ENCODE data around the gene DSEL. TPM values are rescaled to one million over a fixed set of nuclear protein-coding genes. Genes with fewer than 3 reads are reported as not detected.

Gene DSEL
- total RNA-seq, 2 donors from 2014 or later, result 0.06 TPM; not detected in 1

GRCh38 chr18:67483237-67483636 lies 33.3 kb downstream of the DSEL start:
- H3K27ac Mint-ChIP-seq, result no peak overlapping the region
- DNase-seq (ENCODE audit: low spot score) (no peak), ATAC-seq (no peak)
- no peak overlapping the region for H3K4me3 Mint-ChIP-seq
- H3K36me3 Mint-ChIP-seq, result no peaks in the 10 kb centered on the region
- no peaks in the 10 kb centered on the region for H3K27me3 Mint-ChIP-seq
- H3K9me3 Mint-ChIP-seq, result peaks cover under 1% of the 10 kb centered on the region
- H3K4me1 Mint-ChIP-seq (ENCODE audit: low read depth in 2 of 2), result no peaks in the 10 kb centered on the region

- H3K27me3 Mint-ChIP-seq, result no peaks in the 10 kb centered on the region
- no peaks in the 10 kb centered on the region for H3K36me3 Mint-ChIP-seq
- H3K4me3 Mint-ChIP-seq, result no peak overlapping the region
- no peaks in the 10 kb centered on the region for H3K9me3 Mint-ChIP-seq
- no peak overlapping the region for H3K27ac Mint-ChIP-seq
- DNase-seq (ENCODE audit: low spot score) (no peak), ATAC-seq (no peak)
- no peaks in the 10 kb centered on the region for H3K4me1 Mint-ChIP-seq (ENCODE audit: low read depth in 2 of 2)
These were observed 38.3 kb downstream of the DSEL start for GRCh38 chr18:67478249-67478648.

GRCh38 chr18:67477522-67477921 lies 39.0 kb downstream of the DSEL start:
- no peak overlapping the region for H3K4me3 Mint-ChIP-seq
- no peaks in the 10 kb centered on the region for H3K27me3 Mint-ChIP-seq
- no peak for DNase-seq (ENCODE audit: low spot score)
- ATAC-seq, result no peak
- H3K9me3 Mint-ChIP-seq, result no peaks in the 10 kb centered on the region
- no peaks in the 10 kb centered on the region for H3K36me3 Mint-ChIP-seq
- no peak overlapping the region for H3K27ac Mint-ChIP-seq
- no peaks in the 10 kb centered on the region for H3K4me1 Mint-ChIP-seq (ENCODE audit: low read depth in 2 of 2)

- Mint-ChIP-seq H3K9me3 (no peaks in the 10 kb centered on the region), H3K36me3 (no peaks in the 10 kb centered on the region), H3K27me3 (no peaks in the 10 kb centered on the region), H3K4me3 (no peak overlapping the region), H3K4me1 (ENCODE audit: low read depth in 2 of 2) (no peaks in the 10 kb centered on the region), H3K27ac (no peak overlapping the region)
- DNase-seq (ENCODE audit: low spot score) (no peak), ATAC-seq (no peak)
These were observed 39.9 kb downstream of the DSEL start for GRCh38 chr18:67476585-67476984.

- Mint-ChIP-seq H3K9me3 (no peaks in the 10 kb centered on the region), H3K4me1 (ENCODE audit: low read depth in 2 of 2) (no peaks in the 10 kb centered on the region), H3K36me3 (no peaks in the 10 kb centered on the region), H3K27me3 (no peaks in the 10 kb centered on the region), H3K27ac (no peak overlapping the region), H3K4me3 (no peak overlapping the region)
- DNase-seq (ENCODE audit: low spot score) (no peak), ATAC-seq (no peak)
These were observed 40.8 kb downstream of the DSEL start for GRCh38 chr18:67475673-67476072.

- ATAC-seq (no peak), DNase-seq (ENCODE audit: low spot score) (no peak)
- Mint-ChIP-seq H3K4me1 (ENCODE audit: low read depth in 2 of 2) (no peaks in the 10 kb centered on the region), H3K36me3 (no peaks in the 10 kb centered on the region), H3K9me3 (peaks cover 3% of the 10 kb centered on the region), H3K27ac (no peak overlapping the region), H3K27me3 (no peaks in the 10 kb centered on the region), H3K4me3 (no peak overlapping the region)
These were observed 48.5 kb downstream of the DSEL start for GRCh38 chr18:67468038-67468437.

- Mint-ChIP-seq H3K27ac (no peak overlapping the region), H3K4me1 (ENCODE audit: low read depth in 2 of 2) (no peaks in the 10 kb centered on the region), H3K4me3 (no peak overlapping the region), H3K36me3 (no peaks in the 10 kb centered on the region), H3K9me3 (peaks cover 3% of the 10 kb centered on the region), H3K27me3 (no peaks in the 10 kb centered on the region)
- ATAC-seq, result no peak
- no peak for DNase-seq (ENCODE audit: low spot score)
These were observed 49.3 kb downstream of the DSEL start for GRCh38 chr18:67467188-67467587.

GRCh38 chr18:67464499-67464898 lies 52.0 kb downstream of the DSEL start:
- no peak overlapping the region for H3K4me3 Mint-ChIP-seq
- no peaks in the 10 kb centered on the region for H3K27me3 Mint-ChIP-seq
- H3K27ac Mint-ChIP-seq, result no peak overlapping the region
- no peaks in the 10 kb centered on the region for H3K36me3 Mint-ChIP-seq
- ATAC-seq (no peak), DNase-seq (ENCODE audit: low spot score) (no peak)
- peaks cover 7% of the 10 kb centered on the region for H3K9me3 Mint-ChIP-seq
- no peaks in the 10 kb centered on the region for H3K4me1 Mint-ChIP-seq (ENCODE audit: low read depth in 2 of 2)

- Mint-ChIP-seq H3K4me1 (ENCODE audit: low read depth in 2 of 2) (no peaks in the 10 kb centered on the region), H3K27me3 (no peaks in the 10 kb centered on the region), H3K4me3 (no peak overlapping the region), H3K9me3 (peaks cover 7% of the 10 kb centered on the region), H3K36me3 (no peaks in the 10 kb centered on the region), H3K27ac (no peak overlapping the region)
- DNase-seq (ENCODE audit: low spot score) (no peak), ATAC-seq (no peak)
These were observed 52.7 kb downstream of the DSEL start for GRCh38 chr18:67463829-67464228.

- no peak for ATAC-seq
- H3K36me3 Mint-ChIP-seq, result peaks cover 4% of the 10 kb centered on the region
- no peak overlapping the region for H3K27ac Mint-ChIP-seq
- H3K4me1 Mint-ChIP-seq (ENCODE audit: low read depth in 2 of 2), result no peaks in the 10 kb centered on the region
- no peaks in the 10 kb centered on the region for H3K27me3 Mint-ChIP-seq
- H3K9me3 Mint-ChIP-seq, result peaks cover 20% of the 10 kb centered on the region
- H3K4me3 Mint-ChIP-seq, result no peak overlapping the region
- DNase-seq (ENCODE audit: low spot score), result no peak
These were observed 59.8 kb downstream of the DSEL start for GRCh38 chr18:67456711-67457110.

All from natural killer cell treated with Interleukin-12 subunit alpha and Interleukin-12 subunit beta and Interleukin-15 and Interleukin-18, amount 100 ng/mL, for 72 hours (primary cell).